Activated CD4-positive, alpha-beta memory T cell treated with anti-CD3 and anti-CD28 coated beads, Interleukin-2, amount 10 ng/mL, durations not matched to agents 7 days and 5 days (primary cell): Measurements from ENCODE around the gene ZBTB33. TPM values are rescaled to one million over a fixed set of nuclear protein-coding genes. Genes with fewer than 3 reads are reported as not detected.
A peak's percentile ranks its signal among the peaks of the same experiment; 100 is the strongest.

Experiments used
- CTCF ChIA-PET: fragments of 350-600 bp; sonication (Branson Sonifier 250); formaldehyde crosslinking; loops from one replicate; lab custom pipeline; 2021; ENCODE audit warnings: antibody characterized with exemption, inconsistent platforms; lab: Charles Lee
- POLR2A ChIA-PET: fragments of 350-600 bp; sonication (Branson Sonifier 250); formaldehyde crosslinking; loops from one replicate; lab custom pipeline; 2021; ENCODE audit warnings: antibody characterized with exemption; lab: Charles Lee
- DNase-seq: peaks from one replicate; pipeline ENCODE4 v3.0.0-alpha.2; 2020
- H3K27ac Mint-ChIP-seq: one replicate; pipeline ENCODE4 v1.8.0; 2021; ENCODE audit warnings: mild to moderate bottlenecking, mixed read lengths
- H3K27me3 Mint-ChIP-seq: one replicate; pipeline ENCODE4 v1.8.0; 2021; ENCODE audit warnings: mixed read lengths
- H3K36me3 Mint-ChIP-seq: one replicate; pipeline ENCODE4 v1.8.0; 2021; ENCODE audit warnings: low read depth, mixed read lengths
- H3K4me1 Mint-ChIP-seq: one replicate; pipeline ENCODE4 v1.8.0; 2021; ENCODE audit warnings: mixed read lengths
- H3K4me3 Mint-ChIP-seq: one replicate; pipeline ENCODE4 v1.8.0; 2021; ENCODE audit warnings: mild to moderate bottlenecking, mixed read lengths
- H3K9me3 Mint-ChIP-seq: one replicate; pipeline ENCODE4 v1.8.0; 2021; ENCODE audit warnings: mixed read lengths
- total RNA-seq, 2 experiments: library from RNA; stranded (reverse); gene quantifications; one replicate each; pipeline ENCODE4 v1.2.3, GENCODE V29; 2021

ZBTB33 gene
- total RNA-seq, result 10 to 100 TPM; 17.9 to 19.5 TPM

- DNase-seq, result peak; percentile 87
- ChIA-PET POLR2A (interaction anchor here (0.6 to 2.4 kb wide), 15 partner anchors 10 to 368 kb away, joined by 3 to 16 read pairs (median 3); partner anchors contain the start of genes CUL4B and TMEM255A), CTCF (interaction anchor here (0.8 to 2.0 kb wide), 13 partner anchors 8 to 235 kb away, joined by 3 to 15 read pairs (median 4); no protein-coding TSS in a partner anchor)
- H3K9me3 Mint-ChIP-seq, result no peaks in the 10 kb centered on the region
- H3K4me3 Mint-ChIP-seq, result peak within 1 kb of the TSS; percentile 93
- H3K36me3 Mint-ChIP-seq, result peaks cover 29% of the 10 kb centered on the region
- peaks cover 29% of the 10 kb centered on the region for H3K4me1 Mint-ChIP-seq
- peak within 1 kb of the TSS; percentile 94 for H3K27ac Mint-ChIP-seq
- H3K27me3 Mint-ChIP-seq, result no peaks in the 10 kb centered on the region
Observed at GRCh38 chrX:120250522-120251271, at the start of gene ZBTB33. ZBTB33 (plus strand) TSS chrX:120250812; CDS start chrX:120253416, 2,604 bp downstream.

GRCh38 chrX:120200851-120201250, 49.8 kb upstream of the ZBTB33 start:
- Mint-ChIP-seq H3K27me3 (no peaks in the 10 kb centered on the region), H3K4me1 (peaks cover 11% of the 10 kb centered on the region), H3K9me3 (no peaks in the 10 kb centered on the region), H3K27ac (no peak overlapping the region), H3K4me3 (no peak overlapping the region), H3K36me3 (no peaks in the 10 kb centered on the region)
- ChIA-PET CTCF (no interaction called here), POLR2A (no interaction called here)
- DNase-seq, result no peak

GRCh38 chrX:120205816-120206753, 44.5 kb upstream of the ZBTB33 start:
- DNase-seq, result no peak
- no peaks in the 10 kb centered on the region for H3K27me3 Mint-ChIP-seq
- POLR2A ChIA-PET, result no interaction called here
- no peak overlapping the region for H3K4me3 Mint-ChIP-seq
- no peaks in the 10 kb centered on the region for H3K9me3 Mint-ChIP-seq
- CTCF ChIA-PET, result interaction anchor here (2.9 kb wide), 1 partner anchor 8 kb away, joined by 16 read pairs; no protein-coding TSS in a partner anchor
- no peak overlapping the region for H3K27ac Mint-ChIP-seq
- no peaks in the 10 kb centered on the region for H3K4me1 Mint-ChIP-seq
- H3K36me3 Mint-ChIP-seq, result no peaks in the 10 kb centered on the region

GRCh38 chrX:120207009-120207605, 43.5 kb upstream of the ZBTB33 start:
- Mint-ChIP-seq H3K9me3 (no peaks in the 10 kb centered on the region), H3K27ac (no peak overlapping the region), H3K27me3 (no peaks in the 10 kb centered on the region), H3K4me1 (no peaks in the 10 kb centered on the region), H3K36me3 (no peaks in the 10 kb centered on the region), H3K4me3 (no peak overlapping the region)
- ChIA-PET POLR2A (no interaction called here), CTCF (no interaction called here)
- no peak for DNase-seq

GRCh38 chrX:120213438-120214265, 37.0 kb upstream of the ZBTB33 start:
- H3K9me3 Mint-ChIP-seq, result no peaks in the 10 kb centered on the region
- DNase-seq, result peak; percentile 57
- no peak overlapping the region for H3K4me3 Mint-ChIP-seq
- no peaks in the 10 kb centered on the region for H3K36me3 Mint-ChIP-seq
- H3K4me1 Mint-ChIP-seq, result peaks cover 3% of the 10 kb centered on the region
- no peaks in the 10 kb centered on the region for H3K27me3 Mint-ChIP-seq
- POLR2A ChIA-PET, result interaction anchor here (1.2 kb wide), 1 partner anchor 97 kb away, joined by 3 read pairs; the partner anchor contains the start of gene TMEM255A
- H3K27ac Mint-ChIP-seq, result no peak overlapping the region
- CTCF ChIA-PET, result interaction anchor here (0.6 to 2.5 kb wide), 14 partner anchors 9 to 233 kb away, joined by 3 to 16 read pairs (median 4); no protein-coding TSS in a partner anchor

- no peaks in the 10 kb centered on the region for H3K27me3 Mint-ChIP-seq
Observed at GRCh38 chrX:120223374-120223773, 27.2 kb upstream of the ZBTB33 start.

GRCh38 chrX:120224388-120224787, 26.2 kb upstream of the ZBTB33 start:
- CTCF ChIA-PET, result interaction anchor here (2.0 kb wide), 1 partner anchor 11 kb away, joined by 6 read pairs; no protein-coding TSS in a partner anchor
- H3K27me3 Mint-ChIP-seq, result no peaks in the 10 kb centered on the region
- H3K4me3 Mint-ChIP-seq, result no peak overlapping the region
- POLR2A ChIA-PET, result no interaction called here
- H3K27ac Mint-ChIP-seq, result no peak overlapping the region
- H3K4me1 Mint-ChIP-seq, result peaks cover 4% of the 10 kb centered on the region
- no peak for DNase-seq
- H3K9me3 Mint-ChIP-seq, result no peaks in the 10 kb centered on the region
- no peaks in the 10 kb centered on the region for H3K36me3 Mint-ChIP-seq

More at GRCh38 chrX:120223374-120223773, 27.2 kb upstream of the ZBTB33 start:
- H3K4me1 Mint-ChIP-seq, result peaks cover 3% of the 10 kb centered on the region
- no peak overlapping the region for H3K27ac Mint-ChIP-seq
- POLR2A ChIA-PET, result no interaction called here
- H3K36me3 Mint-ChIP-seq, result no peaks in the 10 kb centered on the region
- CTCF ChIA-PET, result interaction anchor here (1.0 kb wide), 1 partner anchor 9 kb away, joined by 3 read pairs; no protein-coding TSS in a partner anchor
- H3K9me3 Mint-ChIP-seq, result no peaks in the 10 kb centered on the region
- H3K4me3 Mint-ChIP-seq, result no peak overlapping the region
- no peak for DNase-seq

- DNase-seq, result no peak
- Mint-ChIP-seq H3K27me3 (no peaks in the 10 kb centered on the region), H3K4me1 (peaks cover 4% of the 10 kb centered on the region), H3K4me3 (no peak overlapping the region), H3K27ac (no peak overlapping the region), H3K9me3 (no peaks in the 10 kb centered on the region), H3K36me3 (peaks cover 2% of the 10 kb centered on the region)
- CTCF ChIA-PET, result no interaction called here
- POLR2A ChIA-PET, result no interaction called here
Observed at GRCh38 chrX:120228187-120228908, 22.3 kb upstream of the ZBTB33 start.

- no peak overlapping the region for H3K27ac Mint-ChIP-seq
- no peaks in the 10 kb centered on the region for H3K27me3 Mint-ChIP-seq
- no peak for DNase-seq
- H3K9me3 Mint-ChIP-seq, result no peaks in the 10 kb centered on the region
- CTCF ChIA-PET, result interaction anchor here (0.6 to 0.7 kb wide), 2 partner anchors 219 to 326 kb away, joined by 3 to 6 read pairs; no protein-coding TSS in a partner anchor
- H3K4me1 Mint-ChIP-seq, result no peaks in the 10 kb centered on the region
- POLR2A ChIA-PET, result interaction anchor here (0.7 kb wide), 1 partner anchor 304 kb away, joined by 3 read pairs; no protein-coding TSS in a partner anchor
- H3K4me3 Mint-ChIP-seq, result no peak overlapping the region
- H3K36me3 Mint-ChIP-seq, result peaks cover 11% of the 10 kb centered on the region
Observed at GRCh38 chrX:120235284-120235683, 15.3 kb upstream of the ZBTB33 start.

- H3K36me3 Mint-ChIP-seq, result peaks cover 10% of the 10 kb centered on the region
- POLR2A ChIA-PET, result no interaction called here
- CTCF ChIA-PET, result no interaction called here
- no peak for DNase-seq
- H3K4me1 Mint-ChIP-seq, result peaks cover 2% of the 10 kb centered on the region
- H3K9me3 Mint-ChIP-seq, result no peaks in the 10 kb centered on the region
- no peak overlapping the region for H3K4me3 Mint-ChIP-seq
- no peak overlapping the region for H3K27ac Mint-ChIP-seq
- H3K27me3 Mint-ChIP-seq, result no peaks in the 10 kb centered on the region
Observed at GRCh38 chrX:120236687-120237479, 13.7 kb upstream of the ZBTB33 start.

GRCh38 chrX:120238933-120239332, 11.7 kb upstream of the ZBTB33 start:
- no peak overlapping the region for H3K4me3 Mint-ChIP-seq
- peaks cover 9% of the 10 kb centered on the region for H3K36me3 Mint-ChIP-seq
- no peaks in the 10 kb centered on the region for H3K9me3 Mint-ChIP-seq
- H3K27me3 Mint-ChIP-seq, result no peaks in the 10 kb centered on the region
- no peak for DNase-seq
- POLR2A ChIA-PET, result interaction anchor here (1.5 kb wide), 1 partner anchor 12 kb away, joined by 4 read pairs; the partner anchor contains the start of gene ZBTB33
- CTCF ChIA-PET, result no interaction called here
- peaks cover 14% of the 10 kb centered on the region for H3K4me1 Mint-ChIP-seq
- no peak overlapping the region for H3K27ac Mint-ChIP-seq
